Adipose tissue (tissue), 3 donors: ENCODE data around the gene ZNF652. TPM values are rescaled to one million over a fixed set of nuclear protein-coding genes. Genes with fewer than 3 reads are reported as not detected.
A peak's percentile ranks its signal among the peaks of the same experiment; 100 is the strongest.
"Not testable (repeated sequence)": the region's sequence is repeated elsewhere in the genome, so short reads cannot be mapped to it uniquely, and the experiment has no call there.

Source experiments
- H3K27ac ChIP-seq: one replicate; pipeline ENCODE4 v1.5.1; 2013; ENCODE audit warnings: low read depth, low read length
- WGBS, 3 donors: extraction: QIAGEN DNeasy Blood & Tissue Kit; methylation state at CpG; one replicate each; pipeline ENCODE4 v1.1.7; 2013; 5-methylcytosine and 5-hydroxymethylcytosine counted together
- polyA plus RNA-seq, 3 donors: library from polyadenylated mRNA; stranded (reverse); fragments of 200-250 nt; gene quantifications; one replicate each; pipeline ENCODE4 v1.2.3, GENCODE V29; 2013
- donor health status: healthy with polysubstance abuse.
- donor health status: Bipolar disorder and iron deficiency.
- donor health status: healthy.

ZNF652 gene
- polyA plus RNA-seq, 3 donors = 4.2 to 10.3 (median 4.6) TPM

- 81 to 95% (median 85%) methylated on average over 1 of the region's 1 CpG for WGBS, 3 donors
- no peak overlapping the region for H3K27ac ChIP-seq
Observed at GRCh38 chr17:49288388-49288787, 73.7 kb downstream of the ZNF652 start.

DNA sequence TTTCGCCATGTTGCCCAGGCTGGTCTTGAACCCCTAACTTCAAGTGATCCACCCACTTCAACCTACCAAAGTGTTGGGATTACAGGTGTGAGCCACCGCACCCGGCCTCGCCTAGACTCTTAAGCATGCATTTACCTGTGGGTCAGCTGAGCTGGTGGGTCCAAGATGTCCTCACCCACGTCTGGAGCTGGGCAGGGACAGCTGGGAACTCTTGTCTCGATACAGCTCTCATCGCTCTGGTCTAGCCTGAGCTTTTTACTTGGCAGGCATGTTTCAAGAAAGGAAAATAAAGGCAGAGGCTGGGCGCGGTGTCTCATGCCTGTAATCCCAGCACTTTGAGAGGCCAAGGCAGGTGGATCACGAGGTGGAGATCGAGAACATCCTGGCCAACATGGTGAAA, 74.6 kb downstream of the ZNF652 start:
- 97 to 98% (median 97%) methylated on average over 11 of the region's 11 CpGs for WGBS, 3 donors
- no peak overlapping the region for H3K27ac ChIP-seq

GRCh38 chr17:49286261-49286973, 75.6 kb downstream of the ZNF652 start:
- 86 to 96% (median 93%) methylated on average over 21 to 24 of the region's 24 CpGs for WGBS, 3 donors

GRCh38 chr17:49285716-49286115, 76.3 kb downstream of the ZNF652 start:
- WGBS, 3 donors = 70 to 86% (median 80%) methylated on average over 6 of the region's 6 CpGs

More at GRCh38 chr17:49286261-49286973, 75.6 kb downstream of the ZNF652 start:
- not testable (repeated sequence) for H3K27ac ChIP-seq

GRCh38 chr17:49280918-49281317, 81.1 kb downstream of the ZNF652 start:
- 74 to 97% (median 82%) methylated on average over 4 of the region's 4 CpGs for WGBS, 3 donors
- H3K27ac ChIP-seq = no peak overlapping the region

More at GRCh38 chr17:49285716-49286115, 76.3 kb downstream of the ZNF652 start:
- no peak overlapping the region for H3K27ac ChIP-seq

GRCh38 chr17:49280061-49280460, 82.0 kb downstream of the ZNF652 start:
- 73 to 90% (median 90%) methylated on average over 5 of the region's 5 CpGs for WGBS, 3 donors

GRCh38 chr17:49279263-49280015, 82.6 kb downstream of the ZNF652 start:
- 88 to 90% (median 89%) methylated on average over 11 of the region's 11 CpGs for WGBS, 3 donors
- H3K27ac ChIP-seq = not testable (repeated sequence)

More at GRCh38 chr17:49280061-49280460, 82.0 kb downstream of the ZNF652 start:
- H3K27ac ChIP-seq = no peak overlapping the region

DNA sequence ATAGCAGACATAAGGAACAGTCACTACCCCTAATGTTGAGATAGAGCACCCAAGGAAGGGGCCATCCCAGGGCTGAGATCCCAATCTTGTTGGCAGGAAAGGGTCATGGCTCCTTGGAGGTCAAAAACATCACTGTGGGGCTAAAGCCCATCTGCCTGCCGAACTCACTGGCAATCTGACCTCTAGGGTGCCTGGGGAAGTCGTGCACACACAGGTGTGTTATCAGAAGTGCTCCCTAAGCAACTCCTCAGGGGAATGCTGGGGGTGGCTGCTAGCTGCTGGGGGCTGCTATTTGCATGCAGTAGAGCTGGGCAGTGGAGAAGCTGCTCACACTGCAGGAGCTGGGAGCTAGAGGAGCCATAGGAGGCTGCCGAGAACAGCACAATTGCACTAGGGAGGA, 84.0 kb downstream of the ZNF652 start:
- H3K27ac ChIP-seq = no peak overlapping the region
- WGBS, 3 donors = 31 to 61% (median 51%) methylated on average over 3 of the region's 3 CpGs

DNA sequence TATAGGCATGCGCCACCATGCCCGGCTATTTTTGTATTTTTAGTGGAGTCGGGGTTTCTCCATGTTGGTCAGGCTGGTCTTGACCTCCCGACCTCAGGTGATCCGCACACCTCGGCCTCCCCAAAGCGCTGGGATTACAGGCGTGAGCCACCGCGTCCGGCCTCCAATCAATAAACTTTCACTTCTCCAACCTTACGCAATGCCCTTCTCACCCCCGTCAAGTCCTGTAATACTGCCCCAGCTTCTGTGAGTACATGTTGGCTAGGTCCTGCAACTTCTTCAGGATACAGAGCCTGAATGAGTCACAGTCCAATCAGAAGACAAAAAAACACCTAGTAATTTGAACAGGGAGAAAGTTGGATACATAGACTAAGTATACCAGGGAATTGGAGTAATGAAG, 84.4 kb downstream of the ZNF652 start:
- 86 to 88% (median 87%) methylated on average over 13 of the region's 13 CpGs for WGBS, 3 donors
- H3K27ac ChIP-seq = no peak overlapping the region

GRCh38 chr17:49275981-49276380, 86.1 kb downstream of the ZNF652 start:
- not testable (repeated sequence) for H3K27ac ChIP-seq
- WGBS, 3 donors = 93 to 97% (median 93%) methylated on average over 12 of the region's 12 CpGs

DNA sequence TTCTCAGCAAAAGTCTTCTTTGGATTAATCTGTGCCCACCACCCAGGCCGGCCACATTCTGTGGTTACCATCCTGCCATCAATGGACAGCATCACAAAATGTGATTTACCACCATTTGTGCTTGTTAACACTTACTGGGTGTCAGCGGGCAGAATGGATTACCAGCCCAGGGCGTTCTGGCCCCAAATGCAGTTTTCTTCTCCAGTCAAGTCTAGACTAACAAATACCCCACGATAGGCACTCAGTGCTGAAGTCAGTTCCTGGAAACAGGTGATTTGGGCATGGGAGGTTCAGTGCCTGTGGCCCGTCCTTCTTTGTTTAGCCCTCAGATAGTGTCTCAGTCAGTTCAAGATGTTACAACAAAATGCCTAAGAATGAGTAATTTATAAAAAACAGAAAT, 92.7 kb downstream of the ZNF652 start:
- WGBS, 3 donors = 75 to 84% (median 78%) methylated on average over 5 of the region's 5 CpGs
- no peak overlapping the region for H3K27ac ChIP-seq

- WGBS, 3 donors = 78 to 91% (median 90%) methylated on average over 3 of the region's 3 CpGs
- H3K27ac ChIP-seq = no peak overlapping the region
Observed at GRCh38 chr17:49267912-49268311, 94.1 kb downstream of the ZNF652 start.

- no peak overlapping the region for H3K27ac ChIP-seq
- WGBS, 3 donors = 87 to 97% (median 87%) methylated on average over 2 of the region's 2 CpGs
Observed at GRCh38 chr17:49266233-49266632, 95.8 kb downstream of the ZNF652 start.

DNA sequence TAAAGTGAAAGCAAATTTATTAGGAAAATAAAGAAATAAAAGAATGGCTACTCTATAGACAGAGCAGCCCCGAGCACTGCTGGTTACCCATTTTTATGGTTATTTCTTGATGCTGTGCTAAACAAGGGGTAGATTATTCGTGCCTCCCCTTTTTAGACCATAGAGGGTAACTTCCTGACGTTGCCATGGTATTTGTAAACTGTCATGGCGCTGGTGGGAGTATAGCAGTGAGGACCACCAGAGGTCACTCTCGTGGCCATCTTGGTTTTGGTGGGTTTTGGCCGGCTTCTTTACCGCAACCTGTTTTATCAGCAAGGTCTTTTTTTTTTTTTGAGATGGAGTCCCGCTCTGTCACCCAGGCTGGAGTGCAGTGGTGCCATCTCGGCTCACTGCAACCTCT, 100.5 kb downstream of the ZNF652 start:
- H3K27ac ChIP-seq = not testable (repeated sequence)
- WGBS, 3 donors = 89 to 93% (median 93%) methylated on average over 9 of the region's 9 CpGs

- no peak overlapping the region for H3K27ac ChIP-seq
- WGBS, 3 donors = 45 to 55% (median 54%) methylated on average over 11 of the region's 11 CpGs
Observed at GRCh38 chr17:49260817-49261291, 101.2 kb downstream of the ZNF652 start.

DNA sequence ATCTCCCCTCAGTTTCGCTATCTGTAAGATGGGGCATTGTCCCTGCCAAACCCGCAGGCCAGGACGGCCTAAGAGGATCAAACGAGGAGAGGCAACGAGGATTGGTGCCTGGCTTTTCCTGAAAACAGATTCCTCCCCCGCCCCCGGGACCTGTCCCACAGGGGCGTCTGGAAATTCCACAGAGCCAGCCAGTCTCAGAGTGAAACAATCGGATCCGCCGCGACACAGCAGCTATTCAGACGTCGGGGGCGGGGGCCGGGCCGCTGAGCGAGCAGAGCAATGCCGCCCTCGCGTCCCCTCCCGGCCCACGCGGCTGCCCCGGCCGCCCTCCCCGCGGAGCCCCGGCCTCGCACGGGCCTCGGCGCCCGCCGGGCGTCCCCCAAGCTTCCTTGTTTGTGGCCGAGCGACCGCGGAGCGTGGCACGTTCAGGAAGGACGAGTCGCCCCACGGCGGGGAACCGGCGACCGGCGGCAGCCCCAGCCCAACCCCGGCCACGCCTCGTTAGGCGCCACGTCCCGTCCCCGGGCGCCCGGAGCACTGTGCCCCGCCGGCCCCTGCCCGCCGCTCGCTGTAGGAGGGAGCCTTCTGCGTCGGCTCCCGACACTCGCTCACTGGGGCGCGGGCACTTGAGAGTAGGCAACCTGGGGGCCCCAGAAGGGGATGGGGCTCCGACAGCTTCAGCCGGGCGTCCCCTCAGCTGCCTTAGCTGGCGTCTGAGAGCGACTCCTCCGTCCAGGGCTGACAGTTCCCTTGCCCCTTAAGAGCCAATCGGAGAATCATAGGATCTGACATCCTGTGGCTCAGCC, 101.8 kb downstream of the ZNF652 start:
- 0 to 2% (median 1%) methylated on average over 57 to 77 of the region's 77 CpGs for WGBS, 3 donors
- peak overlapping the region; percentile 9 for H3K27ac ChIP-seq

DNA sequence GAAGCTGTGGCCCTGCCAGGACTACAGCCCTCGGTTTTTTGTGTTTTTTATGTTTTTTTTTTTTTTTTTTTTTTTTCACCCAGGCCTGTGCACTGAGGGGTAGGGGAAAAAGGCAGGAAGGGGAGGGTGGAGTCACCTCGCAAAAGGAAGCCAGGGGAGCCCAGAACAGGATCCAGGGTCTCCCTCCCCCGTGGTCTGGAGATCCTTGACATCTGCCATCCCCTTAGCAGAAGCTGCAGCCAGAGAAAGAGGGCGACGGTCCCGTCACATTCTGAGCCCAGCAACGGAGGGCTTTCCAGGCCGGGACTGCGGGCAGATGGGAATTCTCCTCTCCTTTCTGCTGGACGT, 102.4 kb downstream of the ZNF652 start:
- 8 to 25% (median 10%) methylated on average over 10 of the region's 10 CpGs for WGBS, 3 donors
- no peak overlapping the region for H3K27ac ChIP-seq

DNA sequence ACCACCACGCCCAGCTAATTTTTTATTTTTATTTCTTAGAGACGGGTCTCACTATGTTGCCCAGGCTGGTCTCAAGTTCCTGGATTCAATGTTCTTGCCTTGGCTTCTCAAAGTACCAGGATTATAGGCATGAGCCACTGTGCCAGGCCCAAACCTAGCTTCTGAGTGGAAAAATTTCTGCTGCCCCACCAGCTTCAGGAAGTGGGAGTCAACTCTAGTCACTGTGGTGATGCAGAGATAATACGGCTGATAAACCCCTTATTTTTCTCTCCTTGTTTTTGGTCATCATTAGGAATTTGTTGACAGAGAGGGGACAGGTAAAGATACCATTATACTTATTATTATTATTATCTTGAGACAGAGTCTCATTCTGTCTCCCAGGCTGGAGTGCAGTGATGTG, 103.7 kb downstream of the ZNF652 start:
- WGBS, 3 donors = 83 to 87% (median 83%) methylated on average over 3 of the region's 3 CpGs
- no peak overlapping the region for H3K27ac ChIP-seq

- H3K27ac ChIP-seq = no peak overlapping the region
- WGBS, 3 donors = 57 to 75% (median 69%) methylated on average over 5 of the region's 5 CpGs
Observed at GRCh38 chr17:49255125-49255524, 106.9 kb downstream of the ZNF652 start.
